Measurements from ENCODE around the gene UIMC1.
"Not testable (repeated sequence)": the region's sequence is repeated elsewhere in the genome, so short reads cannot be mapped to it uniquely, and the experiment has no call there.

Gene UIMC1

GRCh38 chr5:176875783-176876505 is 130.6 kb downstream of the UIMC1 start:
- H3K4me3 Mint-ChIP-seq, result no peak overlapping the region
- no peaks in the 10 kb centered on the region for H3K9me3 Mint-ChIP-seq
- H3K27me3 Mint-ChIP-seq (ENCODE audit: low read depth), result peaks cover 28% of the 10 kb centered on the region
- H3K4me1 Mint-ChIP-seq, result peaks cover 8% of the 10 kb centered on the region
- H3K36me3 Mint-ChIP-seq (ENCODE audit: low read depth), result no peaks in the 10 kb centered on the region
- TF ChIP-seq, protein P1, sequence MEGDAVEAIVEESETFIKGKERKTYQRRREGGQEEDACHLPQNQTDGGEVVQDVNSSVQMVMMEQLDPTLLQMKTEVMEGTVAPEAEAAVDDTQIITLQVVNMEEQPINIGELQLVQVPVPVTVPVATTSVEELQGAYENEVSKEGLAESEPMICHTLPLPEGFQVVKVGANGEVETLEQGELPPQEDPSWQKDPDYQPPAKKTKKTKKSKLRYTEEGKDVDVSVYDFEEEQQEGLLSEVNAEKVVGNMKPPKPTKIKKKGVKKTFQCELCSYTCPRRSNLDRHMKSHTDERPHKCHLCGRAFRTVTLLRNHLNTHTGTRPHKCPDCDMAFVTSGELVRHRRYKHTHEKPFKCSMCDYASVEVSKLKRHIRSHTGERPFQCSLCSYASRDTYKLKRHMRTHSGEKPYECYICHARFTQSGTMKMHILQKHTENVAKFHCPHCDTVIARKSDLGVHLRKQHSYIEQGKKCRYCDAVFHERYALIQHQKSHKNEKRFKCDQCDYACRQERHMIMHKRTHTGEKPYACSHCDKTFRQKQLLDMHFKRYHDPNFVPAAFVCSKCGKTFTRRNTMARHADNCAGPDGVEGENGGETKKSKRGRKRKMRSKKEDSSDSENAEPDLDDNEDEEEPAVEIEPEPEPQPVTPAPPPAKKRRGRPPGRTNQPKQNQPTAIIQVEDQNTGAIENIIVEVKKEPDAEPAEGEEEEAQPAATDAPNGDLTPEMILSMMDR (IDR thresholded peaks at IDR 0.05; ENCODE audit: unreplicated experiment in 3 of 3), result no peak
- no peak overlapping the region for H3K27ac Mint-ChIP-seq

DNA sequence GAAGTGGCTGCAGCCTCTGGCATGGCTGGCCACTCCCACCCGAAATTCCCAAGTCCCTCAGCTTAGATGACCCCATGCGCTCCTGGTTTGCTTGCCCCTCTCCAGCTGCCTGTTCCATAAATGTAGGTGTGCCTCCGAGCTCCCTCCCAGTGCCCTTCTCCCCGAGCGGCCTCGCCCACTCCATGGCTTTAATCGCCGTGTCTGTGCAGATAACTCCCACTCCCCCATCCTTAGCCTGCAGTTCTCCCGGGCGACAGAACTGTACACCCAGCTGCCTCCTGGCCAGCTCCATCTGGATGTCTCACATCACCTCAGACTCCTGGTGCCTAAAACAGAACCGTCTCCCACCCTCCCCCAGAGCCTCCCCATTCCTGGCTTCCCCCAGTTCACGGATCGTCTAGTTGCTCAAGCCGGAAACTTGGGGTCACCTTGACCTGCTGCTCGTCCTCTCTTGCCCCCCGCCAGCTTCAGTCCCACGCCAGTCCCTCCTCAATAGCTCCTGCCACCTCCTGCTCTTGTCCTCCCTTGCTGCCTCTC is 131.5 kb downstream of the UIMC1 start:
- H3K4me3 Mint-ChIP-seq, result no peak overlapping the region
- TF ChIP-seq, protein P1 (IDR thresholded peaks at IDR 0.05; ENCODE audit: unreplicated experiment in 3 of 3), result no peak
- H3K27ac Mint-ChIP-seq, result no peak overlapping the region
- H3K4me1 Mint-ChIP-seq, result peaks cover 8% of the 10 kb centered on the region
- H3K36me3 Mint-ChIP-seq (ENCODE audit: low read depth), result no peaks in the 10 kb centered on the region
- no peaks in the 10 kb centered on the region for H3K9me3 Mint-ChIP-seq
- H3K27me3 Mint-ChIP-seq (ENCODE audit: low read depth), result peaks cover 31% of the 10 kb centered on the region

DNA sequence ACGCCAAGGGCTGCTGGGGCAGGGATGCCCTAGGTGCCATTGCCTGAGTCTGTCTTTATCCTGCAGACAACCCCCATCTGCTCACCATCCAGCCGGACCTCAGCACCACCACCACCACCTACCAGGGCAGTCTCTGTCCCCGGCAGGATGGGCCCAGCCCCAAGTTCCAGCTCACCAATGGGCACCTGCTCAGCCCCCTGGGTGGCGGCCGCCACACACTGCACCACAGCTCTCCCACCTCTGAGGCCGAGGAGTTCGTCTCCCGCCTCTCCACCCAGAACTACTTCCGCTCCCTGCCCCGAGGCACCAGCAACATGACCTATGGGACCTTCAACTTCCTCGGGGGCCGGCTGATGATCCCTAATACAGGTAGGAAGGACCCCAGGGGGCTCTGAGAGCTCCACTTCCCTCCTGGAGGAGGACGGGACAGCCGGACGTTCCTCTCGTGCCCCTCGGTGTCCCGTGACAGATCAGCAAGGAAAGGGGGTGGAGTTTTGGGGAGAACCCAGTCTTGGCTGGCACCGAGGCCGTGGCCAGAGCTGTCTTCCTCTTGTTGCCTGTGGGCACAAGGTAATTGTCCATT is 132.3 kb downstream of the UIMC1 start:
- Mint-ChIP-seq H3K9me3 (no peaks in the 10 kb centered on the region), H3K27ac (no peak overlapping the region), H3K4me1 (peaks cover 8% of the 10 kb centered on the region), H3K36me3 (ENCODE audit: low read depth) (no peaks in the 10 kb centered on the region), H3K27me3 (ENCODE audit: low read depth) (peaks cover 32% of the 10 kb centered on the region), H3K4me3 (no peak overlapping the region)
- TF ChIP-seq, protein P1 (IDR thresholded peaks at IDR 0.05; ENCODE audit: unreplicated experiment in 3 of 3), result no peak

GRCh38 chr5:176873541-176874172 is 132.9 kb downstream of the UIMC1 start:
- Mint-ChIP-seq H3K4me1 (peaks cover 8% of the 10 kb centered on the region), H3K36me3 (ENCODE audit: low read depth) (no peaks in the 10 kb centered on the region), H3K27me3 (ENCODE audit: low read depth) (peaks cover 32% of the 10 kb centered on the region), H3K27ac (no peak overlapping the region), H3K4me3 (no peak overlapping the region), H3K9me3 (no peaks in the 10 kb centered on the region)
- TF ChIP-seq, protein P1 (IDR thresholded peaks at IDR 0.05; ENCODE audit: unreplicated experiment in 3 of 3), result no peak

DNA sequence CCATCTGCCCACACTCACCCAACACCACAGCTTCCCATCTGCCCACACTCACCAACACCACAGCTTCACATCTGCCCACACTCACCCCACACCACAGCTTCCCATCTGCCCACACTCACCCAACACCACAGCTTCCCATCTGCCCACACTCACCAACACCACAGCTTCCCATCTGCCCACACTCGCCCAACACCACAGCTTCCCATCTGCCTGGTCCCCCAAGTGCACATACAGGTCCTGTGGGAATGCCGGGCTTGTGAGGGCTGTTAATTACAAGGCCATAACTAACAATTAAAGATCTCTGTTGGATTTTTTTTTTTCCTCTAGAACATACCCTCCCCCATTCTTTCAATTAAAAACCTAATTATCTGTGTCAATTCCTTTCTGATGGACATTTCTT is 133.6 kb downstream of the UIMC1 start:
- H3K27me3 Mint-ChIP-seq (ENCODE audit: low read depth), result peaks cover 32% of the 10 kb centered on the region
- H3K4me3 Mint-ChIP-seq; H3K9me3 Mint-ChIP-seq; H3K27ac Mint-ChIP-seq; H3K4me1 Mint-ChIP-seq; H3K36me3 Mint-ChIP-seq (ENCODE audit: low read depth): not testable (repeated sequence)

DNA sequence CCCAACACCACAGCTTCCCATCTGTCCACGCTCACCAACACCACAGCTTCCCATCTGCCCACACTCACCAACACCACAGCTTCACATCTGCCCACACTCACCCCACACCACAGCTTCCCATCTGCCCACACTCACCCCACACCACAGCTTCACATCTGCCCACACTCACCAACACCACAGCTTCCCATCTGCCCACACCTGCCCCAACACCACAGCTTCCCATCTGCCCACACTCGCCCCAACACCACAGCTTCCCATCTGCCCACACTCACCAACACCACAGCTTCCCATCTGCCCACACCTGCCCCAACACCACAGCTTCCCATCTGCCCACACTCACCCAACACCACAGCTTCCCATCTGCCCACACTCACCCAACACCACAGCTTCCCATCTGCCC is 134.0 kb downstream of the UIMC1 start:
- not testable (repeated sequence) for H3K9me3 Mint-ChIP-seq; H3K36me3 Mint-ChIP-seq (ENCODE audit: low read depth); H3K4me3 Mint-ChIP-seq; H3K4me1 Mint-ChIP-seq; H3K27ac Mint-ChIP-seq
- H3K27me3 Mint-ChIP-seq (ENCODE audit: low read depth), result peaks cover 34% of the 10 kb centered on the region

DNA sequence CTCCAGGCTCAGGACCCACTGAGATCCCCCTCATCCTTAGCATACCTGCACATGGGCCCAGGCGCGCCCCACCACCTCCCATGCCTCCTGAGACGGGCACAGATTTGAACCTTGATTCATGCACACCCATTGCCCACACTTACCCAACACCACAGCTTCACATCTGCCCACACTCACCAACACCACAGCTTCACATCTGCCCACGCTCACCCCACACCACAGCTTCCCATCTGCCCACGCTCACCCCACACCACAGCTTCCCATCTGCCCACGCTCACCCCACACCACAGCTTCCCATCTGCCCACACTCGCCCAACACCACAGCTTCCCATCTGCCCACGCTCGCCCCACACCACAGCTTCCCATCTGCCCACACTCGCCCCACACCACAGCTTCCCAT is 135.9 kb downstream of the UIMC1 start:
- H3K4me1 Mint-ChIP-seq; H3K27ac Mint-ChIP-seq; H3K9me3 Mint-ChIP-seq; H3K4me3 Mint-ChIP-seq; H3K36me3 Mint-ChIP-seq (ENCODE audit: low read depth): not testable (repeated sequence)
- peaks cover 44% of the 10 kb centered on the region for H3K27me3 Mint-ChIP-seq (ENCODE audit: low read depth)

Data from nephron (organoid).